Bronchial epithelial cell (primary cell): Measurements from ENCODE around the gene CACNG8. TPM values are rescaled to one million over a fixed set of nuclear protein-coding genes. Genes with fewer than 3 reads are reported as not detected.

Experiments used
- DNase-seq: peaks from one replicate; pipeline ENCODE4 v3.0.0-alpha.2; 2010; ENCODE audit warnings: low read depth
- FAIRE-seq: peaks from 2 replicates; lab custom pipeline; 2011; peaks lifted over from hg19 to GRCh38; lab: Jason Lieb, UNC
- H3K27me3 ChIP-seq: 2 replicates; pipeline ENCODE4 v1.5.1; 2011; ENCODE audit warnings: low read length; ENCODE audit not compliant: control insufficient read depth, insufficient read depth
- H3K36me3 ChIP-seq: 2 replicates; pipeline ENCODE4 v1.5.1; 2011; ENCODE audit warnings: low read length; ENCODE audit not compliant: control insufficient read depth, insufficient read depth
- H3K4me3 ChIP-seq: 2 replicates; pipeline ENCODE4 v1.5.1; 2011; ENCODE audit warnings: mild to moderate bottlenecking, low read depth, low read length, control low read depth
- CTCF ChIP-seq: IDR thresholded peaks from 2 replicates; pipeline ENCODE4 v1.5.1; 2011; ENCODE audit warnings: mild to moderate bottlenecking, moderate library complexity, low read length, control low read depth, inconsistent platforms; ENCODE audit not compliant: insufficient read depth, severe bottlenecking
- total RNA-seq: library from RNA; depleted of rRNA; stranded (reverse); fragments of >200 nt; gene quantifications from 2 replicates; pipeline ENCODE4 v1.2.1, GENCODE V29; 2014

Gene CACNG8
- total RNA-seq, 1 donor from 2014 or later, result not detected

GRCh38 chr19:53951436-53951835 lies 11.3 kb upstream of the CACNG8 start:
- TF ChIP-seq CTCF, result no peak
- Histone ChIP-seq H3K4me3 (no peak overlapping the region), H3K36me3 (no peaks in the 10 kb centered on the region), H3K27me3 (no peaks in the 10 kb centered on the region)
- FAIRE-seq, result no peak
- no peak for DNase-seq

GRCh38 chr19:53951947-53952346 lies 10.8 kb upstream of the CACNG8 start:
- DNase-seq (no peak), FAIRE-seq (no peak)
- no peak for TF ChIP-seq CTCF
- H3K4me3 ChIP-seq, result no peak overlapping the region
- no peaks in the 10 kb centered on the region for H3K27me3 ChIP-seq
- H3K36me3 ChIP-seq, result no peaks in the 10 kb centered on the region

DNA sequence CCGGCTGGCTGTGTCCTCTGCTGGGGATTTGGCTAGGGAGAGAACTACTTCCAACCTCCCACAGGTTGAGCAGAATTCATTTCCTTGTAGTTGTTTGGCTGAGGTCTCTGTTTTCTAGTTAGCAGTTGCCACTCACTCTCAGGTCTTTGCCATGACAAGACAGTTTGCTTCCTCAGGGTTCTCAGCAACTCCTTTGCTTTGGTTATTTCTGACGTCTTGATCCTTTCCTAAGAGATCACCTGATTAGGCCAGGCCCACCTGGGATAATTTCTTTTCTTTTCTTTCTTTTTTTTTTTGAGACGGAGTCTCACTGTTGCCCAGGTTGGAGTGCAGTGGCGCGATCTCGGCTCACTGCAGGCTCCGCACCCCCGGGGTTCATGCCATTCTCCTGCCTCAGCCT lies 9.4 kb upstream of the CACNG8 start:
- TF ChIP-seq CTCF, result no peak
- DNase-seq, result no peak
- Histone ChIP-seq H3K4me3 (no peak overlapping the region), H3K36me3 (no peaks in the 10 kb centered on the region), H3K27me3 (peaks cover 6% of the 10 kb centered on the region)
- FAIRE-seq, result no peak

GRCh38 chr19:53957448-53958167 lies 5.1 kb upstream of the CACNG8 start:
- FAIRE-seq, result peak; percentile 62

DNA sequence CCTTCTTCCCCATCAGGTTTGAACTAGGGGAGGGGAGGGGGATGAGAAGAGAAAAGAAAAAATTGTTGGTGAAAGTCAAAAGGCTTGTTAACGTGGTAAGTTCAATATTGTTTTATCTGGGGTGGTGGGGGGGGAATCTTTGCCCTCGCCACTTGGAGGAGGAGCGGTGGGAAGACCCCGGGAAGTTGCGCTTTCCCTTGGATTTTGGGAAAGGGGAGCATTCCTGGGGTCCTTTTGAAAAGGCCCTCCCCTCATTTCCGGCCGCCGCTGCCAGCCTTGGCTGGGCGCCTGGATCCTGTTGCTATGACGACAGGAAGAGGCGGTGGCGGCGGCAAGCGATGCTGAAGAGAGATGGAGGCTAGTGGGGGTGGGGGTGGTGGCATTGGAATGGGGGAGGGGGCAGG lies 4.6 kb upstream of the CACNG8 start:
- peaks cover 12% of the 10 kb centered on the region for H3K27me3 ChIP-seq

More at GRCh38 chr19:53957448-53958167, 5.1 kb upstream of the CACNG8 start:
- Histone ChIP-seq H3K27me3 (peaks cover 12% of the 10 kb centered on the region), H3K4me3 (no peak overlapping the region), H3K36me3 (no peaks in the 10 kb centered on the region)
- no peak for DNase-seq
- TF ChIP-seq CTCF, result no peak

More for the DNA sequence above, 4.6 kb upstream of the CACNG8 start:
- DNase-seq (no peak), FAIRE-seq (no peak)
- TF ChIP-seq CTCF, result no peak
- H3K4me3 ChIP-seq, result no peak overlapping the region
- H3K36me3 ChIP-seq, result no peaks in the 10 kb centered on the region
